KMS-11 (cell line): ENCODE measurements around the gene CPM.

Experiments used
- H2AFZ ChIP-seq: fragments of 200-600 bp; sonication (generic); 2 replicates; pipeline ENCODE4 v1.6.1; 2016; ENCODE audit warnings: antibody characterized with exemption, mixed run types, low read depth
- H3K27ac ChIP-seq: fragments of 200-600 bp; sonication (generic); 2 replicates; pipeline ENCODE4 v1.6.1; 2016; ENCODE audit warnings: mild to moderate bottlenecking, mixed run types
- H3K27me3 ChIP-seq: fragments of 200-600 bp; sonication (generic); 2 replicates; pipeline ENCODE4 v1.6.1; 2017; ENCODE audit warnings: mild to moderate bottlenecking, low read depth, mixed run types, moderate library complexity; ENCODE audit not compliant: insufficient read depth
- H3K36me3 ChIP-seq: fragments of 200-600 bp; sonication (generic); 2 replicates; pipeline ENCODE4 v1.6.1; 2017; ENCODE audit warnings: mild to moderate bottlenecking, mixed run types; ENCODE audit not compliant: insufficient read depth
- H3K4me1 ChIP-seq: fragments of 200-600 bp; sonication (generic); 2 replicates; pipeline ENCODE4 v1.6.1; 2016; ENCODE audit warnings: mild to moderate bottlenecking, low read depth, mixed run types; ENCODE audit not compliant: poor library complexity, severe bottlenecking
- H3K4me2 ChIP-seq: fragments of 200-600 bp; sonication (generic); 2 replicates; pipeline ENCODE4 v1.7.0; 2016; ENCODE audit warnings: mild to moderate bottlenecking, mixed run types
- H3K4me3 ChIP-seq: fragments of 200-600 bp; sonication (generic); IDR thresholded peaks from 2 replicates; pipeline ENCODE4 v1.6.1; 2017; ENCODE audit warnings: low read depth, low read length, mixed read lengths; ENCODE audit not compliant: insufficient read depth
- H3K79me2 ChIP-seq: fragments of 200-600 bp; sonication (generic); 2 replicates; pipeline ENCODE4 v1.6.1; 2016; ENCODE audit warnings: low read depth, mixed run types; ENCODE audit not compliant: insufficient read depth
- H3K9ac ChIP-seq: fragments of 200-600 bp; sonication (generic); 2 replicates; pipeline ENCODE4 v1.6.1; 2016; ENCODE audit warnings: mild to moderate bottlenecking, mixed run types
- H4K20me1 ChIP-seq: fragments of 200-600 bp; sonication (generic); 2 replicates; pipeline ENCODE4 v1.6.1; 2016; ENCODE audit warnings: mild to moderate bottlenecking, mixed run types; ENCODE audit not compliant: insufficient read depth
- TF ChIP-seq, protein P1 (sequence below): fragments of 200-600 bp; sonication (generic); conservative IDR thresholded peaks from 2 replicates; pipeline ENCODE4 v1.6.1; 2017; ENCODE audit warnings: low read depth, mild to moderate bottlenecking, antibody characterized with exemption, low read length, moderate library complexity, mixed read lengths

The CPM gene

DNA sequence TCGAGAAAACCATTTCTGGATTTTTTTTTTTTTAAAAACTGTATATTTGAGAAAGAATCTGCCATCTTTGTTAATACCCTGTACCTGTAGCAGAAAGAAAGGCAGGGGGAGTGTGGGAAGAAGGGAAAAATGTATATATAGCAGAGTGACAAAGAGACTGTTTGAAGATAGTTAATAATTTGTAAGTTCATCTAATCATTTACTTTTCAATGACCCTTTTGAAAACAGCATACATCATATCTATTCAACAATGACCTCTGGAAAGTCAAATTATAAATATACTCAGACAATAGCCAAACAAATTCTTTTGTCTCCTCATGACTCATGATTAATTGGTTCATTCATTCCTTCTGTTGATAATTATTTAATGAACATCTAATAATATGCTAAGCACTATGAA, 10.9 kb upstream of the CPM start:
- H3K27me3 ChIP-seq, result no peaks in the 10 kb centered on the region
- H3K4me3 ChIP-seq, result no peak overlapping the region
- H2AFZ ChIP-seq, result no peak overlapping the region
- H3K4me2 ChIP-seq, result no peak overlapping the region
- H3K36me3 ChIP-seq, result no peaks in the 10 kb centered on the region
- H3K9ac ChIP-seq, result no peak overlapping the region
- TF ChIP-seq, protein P1, sequence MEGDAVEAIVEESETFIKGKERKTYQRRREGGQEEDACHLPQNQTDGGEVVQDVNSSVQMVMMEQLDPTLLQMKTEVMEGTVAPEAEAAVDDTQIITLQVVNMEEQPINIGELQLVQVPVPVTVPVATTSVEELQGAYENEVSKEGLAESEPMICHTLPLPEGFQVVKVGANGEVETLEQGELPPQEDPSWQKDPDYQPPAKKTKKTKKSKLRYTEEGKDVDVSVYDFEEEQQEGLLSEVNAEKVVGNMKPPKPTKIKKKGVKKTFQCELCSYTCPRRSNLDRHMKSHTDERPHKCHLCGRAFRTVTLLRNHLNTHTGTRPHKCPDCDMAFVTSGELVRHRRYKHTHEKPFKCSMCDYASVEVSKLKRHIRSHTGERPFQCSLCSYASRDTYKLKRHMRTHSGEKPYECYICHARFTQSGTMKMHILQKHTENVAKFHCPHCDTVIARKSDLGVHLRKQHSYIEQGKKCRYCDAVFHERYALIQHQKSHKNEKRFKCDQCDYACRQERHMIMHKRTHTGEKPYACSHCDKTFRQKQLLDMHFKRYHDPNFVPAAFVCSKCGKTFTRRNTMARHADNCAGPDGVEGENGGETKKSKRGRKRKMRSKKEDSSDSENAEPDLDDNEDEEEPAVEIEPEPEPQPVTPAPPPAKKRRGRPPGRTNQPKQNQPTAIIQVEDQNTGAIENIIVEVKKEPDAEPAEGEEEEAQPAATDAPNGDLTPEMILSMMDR, result no peak
- no peak overlapping the region for H3K27ac ChIP-seq
- no peaks in the 10 kb centered on the region for H3K4me1 ChIP-seq
- H3K79me2 ChIP-seq, result no peaks in the 10 kb centered on the region
- no peaks in the 10 kb centered on the region for H4K20me1 ChIP-seq

DNA sequence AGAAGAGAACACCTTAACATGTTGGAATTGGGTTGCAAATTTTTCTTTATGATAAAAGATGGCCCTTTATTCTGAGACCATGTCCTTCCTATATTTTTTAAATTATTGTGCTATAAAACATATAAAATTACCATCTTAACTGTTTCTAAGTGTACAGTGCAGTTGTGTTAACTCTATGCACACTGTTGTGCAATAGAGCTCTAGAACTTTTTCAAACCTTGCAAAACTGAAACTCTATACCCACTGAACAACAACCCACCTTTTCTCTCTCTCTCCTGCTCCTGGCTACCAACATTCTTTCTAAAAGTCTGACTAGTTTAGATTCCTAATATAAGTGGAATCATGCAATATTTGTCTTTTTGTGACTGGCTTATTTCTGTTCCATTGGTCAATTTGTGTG, 7.8 kb upstream of the CPM start:
- H3K4me1 ChIP-seq, result no peaks in the 10 kb centered on the region
- H3K36me3 ChIP-seq, result no peaks in the 10 kb centered on the region
- no peak overlapping the region for H3K27ac ChIP-seq
- H4K20me1 ChIP-seq, result no peaks in the 10 kb centered on the region
- TF ChIP-seq, protein P1, result no peak
- no peak overlapping the region for H3K4me2 ChIP-seq
- H2AFZ ChIP-seq, result no peak overlapping the region
- H3K27me3 ChIP-seq, result no peaks in the 10 kb centered on the region
- no peaks in the 10 kb centered on the region for H3K79me2 ChIP-seq
- H3K4me3 ChIP-seq, result no peak overlapping the region
- no peak overlapping the region for H3K9ac ChIP-seq

DNA sequence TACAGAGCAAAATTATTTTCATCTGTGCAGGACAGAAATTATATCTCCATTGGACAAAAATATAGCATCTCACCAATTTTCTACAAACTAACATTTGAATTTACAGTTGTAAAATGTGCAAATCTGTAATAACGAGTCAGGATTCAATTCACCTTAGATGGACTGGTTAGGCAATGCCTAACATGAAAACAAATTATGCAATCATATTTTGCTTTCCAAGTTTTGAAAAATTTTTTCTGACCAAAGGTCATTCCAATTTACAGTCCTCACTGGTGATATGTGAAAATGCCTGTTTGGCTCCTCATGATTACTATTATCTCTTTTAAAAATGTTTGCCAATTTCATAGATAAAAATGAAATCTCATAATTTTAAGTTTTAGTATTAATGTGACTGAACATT, 6.5 kb upstream of the CPM start:
- H2AFZ ChIP-seq, result no peak overlapping the region
- H3K79me2 ChIP-seq, result no peaks in the 10 kb centered on the region
- no peaks in the 10 kb centered on the region for H3K27me3 ChIP-seq
- H3K9ac ChIP-seq, result no peak overlapping the region
- no peaks in the 10 kb centered on the region for H3K4me1 ChIP-seq
- TF ChIP-seq, protein P1, result no peak
- no peaks in the 10 kb centered on the region for H3K36me3 ChIP-seq
- no peaks in the 10 kb centered on the region for H4K20me1 ChIP-seq
- no peak overlapping the region for H3K27ac ChIP-seq
- H3K4me2 ChIP-seq, result no peak overlapping the region
- H3K4me3 ChIP-seq, result no peak overlapping the region

DNA sequence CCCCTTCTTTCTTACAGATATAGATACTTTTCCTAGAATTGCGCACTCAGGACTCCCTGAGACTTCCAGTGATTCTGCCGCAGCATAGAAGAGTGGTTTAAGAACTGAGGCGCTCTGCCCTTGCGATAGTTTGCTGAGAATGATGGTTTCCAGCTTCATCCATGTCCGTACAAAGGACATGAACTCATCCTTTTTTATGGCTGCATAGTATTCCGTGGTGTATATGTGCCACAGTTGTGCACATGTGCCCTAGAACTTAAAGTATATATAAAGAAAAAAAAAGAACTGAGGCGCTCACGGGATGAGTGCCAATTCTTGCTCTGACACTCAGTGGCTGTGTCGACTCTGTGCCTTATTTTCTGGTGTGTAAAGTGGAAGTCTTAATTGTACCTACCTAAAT, 1.4 kb upstream of the CPM start:
- Histone ChIP-seq H3K9ac (no peak overlapping the region), H3K36me3 (no peaks in the 10 kb centered on the region), H3K4me3 (no peak overlapping the region), H4K20me1 (no peaks in the 10 kb centered on the region), H2AFZ (no peak overlapping the region), H3K4me1 (no peaks in the 10 kb centered on the region), H3K79me2 (no peaks in the 10 kb centered on the region), H3K27me3 (no peaks in the 10 kb centered on the region), H3K4me2 (no peak overlapping the region), H3K27ac (no peak overlapping the region)
- TF ChIP-seq, protein P1, result no peak
